HepG2 (cell line): ENCODE results near the gene STK11. TPM values are rescaled to one million over a fixed set of nuclear protein-coding genes. Genes with fewer than 3 reads are reported as not detected.
A peak's percentile ranks its signal among the peaks of the same experiment; 100 is the strongest.

ENCODE experiments used
- CAMTA2 ChIP-seq: sonication (generic); formaldehyde crosslinking; IDR thresholded peaks from 2 replicates; pipeline ENCODE4 v1.4.0; 2020; ENCODE audit warnings: mild to moderate bottlenecking, missing genetic modification reagents, borderline replicate concordance
- CC2D1A ChIP-seq: sonication (generic); formaldehyde crosslinking; IDR thresholded peaks from 2 replicates; pipeline ENCODE4 v1.8.1; 2023; ENCODE audit warnings: mild to moderate bottlenecking, missing genetic modification reagents
- CHCHD3 ChIP-seq: sonication (generic); formaldehyde crosslinking; IDR thresholded peaks from 2 replicates; pipeline ENCODE4 v1.8.0; 2022; ENCODE audit warnings: mild to moderate bottlenecking, missing genetic modification reagents, moderate library complexity
- CREM ChIP-seq, 2 experiments: sonication (generic) in 1 of 2; formaldehyde crosslinking in 1 of 2; IDR thresholded peaks; 2 replicates each; pipeline versions ENCODE4 v1.4.0 to v1.6.1; 2016 to 2020; ENCODE audit warnings: antibody characterized with exemption in 1 of 2, mild to moderate bottlenecking in 1 of 2, missing genetic modification reagents in 1 of 2
- FOSL1 ChIP-seq: sonication (generic); formaldehyde crosslinking; IDR thresholded peaks from 2 replicates; pipeline ENCODE4 v1.9.0; 2021; ENCODE audit warnings: missing genetic modification reagents, borderline replicate concordance
- MAX ChIP-seq: IDR thresholded peaks from 2 replicates; pipeline ENCODE4 v1.6.1; 2012; ENCODE audit warnings: inconsistent platforms
- MLLT10 ChIP-seq: sonication (generic); formaldehyde crosslinking; IDR thresholded peaks from 2 replicates; pipeline ENCODE4 v1.4.0; 2020; ENCODE audit warnings: missing genetic modification reagents
- MTF2 ChIP-seq: sonication (generic); formaldehyde crosslinking; IDR thresholded peaks from 2 replicates; pipeline ENCODE4 v1.5.0; 2020; ENCODE audit warnings: missing genetic modification reagents, borderline replicate concordance
- NONO ChIP-seq, 2 experiments: fragments of 450-650 bp in 1 of 2; sonication (generic) in 1 of 2; formaldehyde crosslinking in 1 of 2; IDR thresholded peaks in 1 of 2; conservative IDR thresholded peaks in 1 of 2; 2 replicates each; pipeline versions ENCODE4 v1.6.1 to v1.8.0; 2017 to 2022; ENCODE audit warnings: mild to moderate bottlenecking in 1 of 2, missing genetic modification reagents in 1 of 2, moderate library complexity in 1 of 2
- PRDM10 ChIP-seq: sonication (generic); formaldehyde crosslinking; IDR thresholded peaks from 2 replicates; pipeline ENCODE4 v1.4.0; 2020; ENCODE audit warnings: low read depth, missing genetic modification reagents
- SP4 ChIP-seq: sonication (generic); formaldehyde crosslinking; IDR thresholded peaks from 2 replicates; pipeline ENCODE4 v1.8.1; 2023; ENCODE audit warnings: mild to moderate bottlenecking, missing genetic modification reagents
- TARDBP ChIP-seq: sonication (generic); formaldehyde crosslinking; IDR thresholded peaks from 2 replicates; pipeline ENCODE4 v1.8.0; 2022; ENCODE audit warnings: mild to moderate bottlenecking, missing genetic modification reagents
- ZBTB38 ChIP-seq: sonication (generic); formaldehyde crosslinking; IDR thresholded peaks from 2 replicates; pipeline ENCODE4 v1.5.1; 2020; ENCODE audit warnings: mild to moderate bottlenecking, missing genetic modification reagents
- ZBTB7B ChIP-seq: sonication (generic); formaldehyde crosslinking; IDR thresholded peaks from 2 replicates; pipeline ENCODE4 v1.4.0; 2020; ENCODE audit warnings: missing genetic modification reagents
- ZFX ChIP-seq: sonication (generic); formaldehyde crosslinking; IDR thresholded peaks from 2 replicates; pipeline ENCODE4 v1.4.0; 2020; ENCODE audit warnings: mild to moderate bottlenecking, low read depth, missing genetic modification reagents, moderate library complexity
- ZNF251 ChIP-seq: sonication (generic); formaldehyde crosslinking; IDR thresholded peaks from 2 replicates; pipeline ENCODE4 v1.9.0; 2021; ENCODE audit warnings: mild to moderate bottlenecking, missing genetic modification reagents
- ZNF34 ChIP-seq: sonication (generic); formaldehyde crosslinking; IDR thresholded peaks from 2 replicates; pipeline ENCODE4 v1.4.0; 2020; ENCODE audit warnings: mild to moderate bottlenecking, missing genetic modification reagents, borderline replicate concordance
- ZNF510 ChIP-seq: sonication (generic); formaldehyde crosslinking; IDR thresholded peaks from 2 replicates; pipeline ENCODE4 v1.4.0; 2020; ENCODE audit warnings: low read depth, mild to moderate bottlenecking, missing genetic modification reagents
- ZNF564 ChIP-seq: sonication (generic); formaldehyde crosslinking; IDR thresholded peaks from 2 replicates; pipeline ENCODE4 v1.8.1; 2023; ENCODE audit warnings: mild to moderate bottlenecking, missing genetic modification reagents
- ZNF678 ChIP-seq: sonication (generic); formaldehyde crosslinking; IDR thresholded peaks from 2 replicates; pipeline ENCODE4 v1.4.0; 2020; ENCODE audit warnings: mild to moderate bottlenecking, missing genetic modification reagents
- ZNF704 ChIP-seq: sonication (generic); formaldehyde crosslinking; IDR thresholded peaks from 2 replicates; pipeline ENCODE4 v1.8.1; 2023; ENCODE audit warnings: mild to moderate bottlenecking, inconsistent platforms, moderate library complexity, missing genetic modification reagents, borderline replicate concordance
- ZNF75D ChIP-seq: sonication (generic); formaldehyde crosslinking; IDR thresholded peaks from 2 replicates; pipeline ENCODE4 v1.8.1; 2023; ENCODE audit warnings: missing genetic modification reagents, mild to moderate bottlenecking, borderline replicate concordance
- ZNF780A ChIP-seq: sonication (generic); formaldehyde crosslinking; IDR thresholded peaks from 2 replicates; pipeline ENCODE4 v1.8.0; 2022; ENCODE audit warnings: mild to moderate bottlenecking, missing genetic modification reagents, moderate library complexity
- polyA plus RNA-seq, 8 experiments: library from polyadenylated mRNA; depleted of rRNA in 3 of 8; stranded (reverse) in 7 of 8; unstranded in 1 of 8; fragments of >200 nt; fragmentation: Illumina TruSeq in 4 of 8; extraction: Trizol in 4 of 8; gene quantifications; 2 replicates each; pipeline versions ENCODE4 v1.2.1 to v1.2.3, GENCODE V29; 2011 to 2016; ENCODE audit warnings: low read depth in 4 of 8, missing spikeins in 1 of 8, mixed read lengths in 1 of 8; ENCODE audit not compliant: insufficient read depth in 1 of 8
- total RNA-seq, 5 experiments: library from RNA; depleted of rRNA; stranded (reverse); fragments of >200 nt; fragmentation: Illumina TruSeq; extraction: Trizol; gene quantifications; 2 replicates each; pipeline ENCODE4 v1.2.3, GENCODE V29; 2016; ENCODE audit warnings: low read depth in 1 of 5

Gene STK11
- total and polyA plus RNA-seq, 2 of the 13 experiments (the other 11 are each of a cell fraction or from before 2014, with no cell fraction given), result 27.5 to 43.6 TPM

GRCh38 chr19:1275260-1275975, 69.8 kb downstream of the STK11 start, which contains the start of gene FAM174C (continued):
- TF ChIP-seq ZBTB7B (CRISPR knock-in tag), result no peak
- no peak for TF ChIP-seq PRDM10
- TF ChIP-seq CAMTA2 (CRISPR knock-in tag), result peak; percentile 79; the same call in 1 of the 2 replicates
- TF ChIP-seq ZNF780A, result no peak
- no peak for TF ChIP-seq ZNF704 (CRISPR knock-in tag)
- TF ChIP-seq ZNF34 (CRISPR knock-in tag), result no peak
- peak; percentile 89 for TF ChIP-seq ZFX (CRISPR knock-in tag)
- no peak for TF ChIP-seq ZNF251
- no peak for TF ChIP-seq ZNF75D
- no peak for TF ChIP-seq ZNF510 (CRISPR knock-in tag)
- no peak for TF ChIP-seq CC2D1A (CRISPR knock-in tag)
- no peak for TF ChIP-seq TARDBP
- TF ChIP-seq MAX, result peak; percentile 91
- peak; percentile 98 for TF ChIP-seq SP4 (CRISPR knock-in tag)
- no peak for TF ChIP-seq MTF2 (CRISPR knock-in tag)
- TF ChIP-seq ZBTB38, result no peak
- no peak for TF ChIP-seq NONO (IDR thresholded peaks at IDR 0.05)
- peak; percentile 64 for TF ChIP-seq NONO (CRISPR knock-in tag; conservative IDR thresholded peaks at IDR 0.05)
- no peak for TF ChIP-seq FOSL1
- no peak for TF ChIP-seq MLLT10 (CRISPR knock-in tag)
- TF ChIP-seq ZNF678 (CRISPR knock-in tag), result no peak
- peak; percentile 69 for TF ChIP-seq CREM (IDR thresholded peaks at IDR 0.05)
- TF ChIP-seq CREM (CRISPR knock-in tag; IDR thresholded peaks at IDR 0.05), result no peak
- peak; percentile 89 for TF ChIP-seq ZNF564 (CRISPR knock-in tag)
- peak; percentile 97 for TF ChIP-seq CHCHD3 (CRISPR knock-in tag)
